PC-3 (cell line): ENCODE results near the gene RSAD2. TPM values are rescaled to one million over a fixed set of nuclear protein-coding genes. Genes with fewer than 3 reads are reported as not detected.

Experiments
- ATAC-seq: fragments of 200-7000 bp; cut with Tn5 transposase; 2 replicates; pipeline ENCODE4 v1.9.1; 2020; ENCODE audit warnings: mild to moderate bottlenecking, moderate library complexity
- BruUV-seq: library from RNA; stranded (reverse); fragments of 400-500 nt; replicated peaks from 2 replicates; lab custom pipeline; 2021; lab: Mats Ljungman, UMichigan
- CTCF ChIA-PET: fragments of 300-600 bp; sonication (Branson Sonifier 250); formaldehyde crosslinking; loops from one replicate; lab custom pipeline; 2022; ENCODE audit warnings: antibody characterized with exemption; lab: Charles Lee
- POLR2A ChIA-PET: fragments of 300-600 bp; sonication (Branson Sonifier 250); formaldehyde crosslinking; loops from one replicate; lab custom pipeline; 2022; ENCODE audit warnings: antibody characterized with exemption; ENCODE audit not compliant: unreplicated experiment; lab: Charles Lee
- DNase-seq: peaks from one replicate; pipeline ENCODE4 v3.0.0-alpha.2; 2015
- H2AFZ ChIP-seq: fragments of 300-600 bp; sonication (generic); 2 replicates; pipeline ENCODE4 v1.6.0; 2016; ENCODE audit warnings: antibody characterized with exemption, low read length
- H3F3A ChIP-seq: fragments of 300-600 bp; sonication (generic); one replicate; pipeline ENCODE4 v1.6.0; 2017; ENCODE audit warnings: antibody characterized with exemption, low read length, control low read depth, mild to moderate bottlenecking; ENCODE audit not compliant: unreplicated experiment
- H3K27ac ChIP-seq: fragments of 300-600 bp; sonication (generic); 2 replicates; pipeline ENCODE4 v1.5.1; 2016; ENCODE audit warnings: mild to moderate bottlenecking, low read length
- H3K27me3 ChIP-seq: fragments of 300-600 bp; sonication (generic); 2 replicates; pipeline ENCODE4 v1.6.1; 2016; ENCODE audit warnings: low read length, mixed read lengths
- H3K36me3 ChIP-seq: fragments of 300-600 bp; sonication (generic); 2 replicates; pipeline ENCODE4 v1.6.1; 2016; ENCODE audit warnings: low read depth, mixed run types, low read length, mixed read lengths
- H3K4me1 ChIP-seq: fragments of 300-600 bp; sonication (generic); 2 replicates; pipeline ENCODE4 v1.5.1; 2016; ENCODE audit warnings: low read length; ENCODE audit not compliant: insufficient read depth
- H3K4me2 ChIP-seq: fragments of 300-600 bp; sonication (generic); 2 replicates; pipeline ENCODE4 v1.6.0; 2016; ENCODE audit warnings: low read length
- H3K4me3 ChIP-seq: fragments of 300-600 bp; sonication (generic); 2 replicates; pipeline ENCODE4 v1.5.1; 2016; ENCODE audit warnings: mild to moderate bottlenecking, low read length, mixed read lengths
- H3K79me2 ChIP-seq: fragments of 300-600 bp; sonication (generic); 2 replicates; pipeline ENCODE4 v1.6.1; 2017; ENCODE audit warnings: low read length, mixed read lengths
- H3K9ac ChIP-seq: fragments of 300-600 bp; sonication (generic); 2 replicates; pipeline ENCODE4 v1.6.0; 2016; ENCODE audit warnings: mild to moderate bottlenecking, low read length
- H3K9me2 ChIP-seq: fragments of 300-600 bp; sonication (generic); replicated peaks from 2 replicates; pipeline ENCODE4 v1.6.1; 2016; ENCODE audit warnings: mixed run types, low read length, mixed read lengths
- H3K9me3 ChIP-seq: fragments of 300-600 bp; sonication (generic); 2 replicates; pipeline ENCODE4 v1.6.1; 2016; ENCODE audit warnings: low read length, mixed read lengths
- H4K20me1 ChIP-seq: fragments of 300-600 bp; sonication (generic); 2 replicates; pipeline ENCODE4 v1.6.1; 2016; ENCODE audit warnings: low read length, mixed read lengths
- EZH2 ChIP-seq: fragments of 300-600 bp; sonication (generic); IDR thresholded peaks from one replicate; pipeline ENCODE4 v1.6.1; 2017; ENCODE audit warnings: antibody characterized with exemption, mild to moderate bottlenecking, low read length; ENCODE audit not compliant: unreplicated experiment
- EZH2phosphoT487 ChIP-seq: fragments of 300-600 bp; sonication (generic); IDR thresholded peaks from 2 replicates; pipeline ENCODE4 v1.6.1; 2018; ENCODE audit warnings: mild to moderate bottlenecking, antibody characterized with exemption, low read length, borderline replicate concordance
- intact Hi-C: fragments of 100-400 bp; cut with micrococcal nuclease; formaldehyde crosslinking; loops from 2 replicates; pipeline ENCODE4 v1.9.0; 2023
- total RNA-seq: library from RNA; depleted of rRNA; stranded (reverse); fragments of >200 nt; gene quantifications from 2 replicates; pipeline ENCODE4 v1.2.3, GENCODE V29; 2014
- TF ChIP-seq, protein P1 (sequence below): fragments of 300-600 bp; sonication (generic); conservative IDR thresholded peaks from 2 replicates; pipeline ENCODE4 v1.5.1; 2017; ENCODE audit warnings: antibody characterized with exemption, low read depth, mild to moderate bottlenecking, low read length

The RSAD2 gene
- total RNA-seq, 1 experiment from 2014 or later, result 2.1 TPM

DNA sequence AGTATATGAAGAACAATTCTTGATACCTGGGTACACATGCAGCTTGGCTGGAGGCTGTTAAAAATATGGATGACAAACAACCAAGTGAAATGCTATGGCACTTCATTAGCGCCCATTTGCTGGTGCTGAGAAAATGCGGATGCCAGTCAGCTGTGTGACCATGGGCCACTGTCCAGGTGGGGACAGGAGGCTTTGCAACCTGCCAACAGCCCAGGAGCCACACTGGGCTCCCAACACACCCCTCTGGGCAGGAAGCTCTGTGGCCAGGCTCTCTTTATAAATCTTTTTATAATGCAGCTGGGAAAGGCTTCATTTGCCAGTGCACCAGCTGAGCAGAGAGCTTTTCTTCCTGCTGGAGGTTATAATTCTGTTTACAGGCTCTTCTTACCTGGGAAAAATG is 59.6 kb downstream of the RSAD2 start:
- intact Hi-C loops, result loop anchor here (5.0 kb wide), 1 partner anchor 40 kb away; no protein-coding TSS in a partner anchor
- BruUV-seq, result no TSS peak
- Histone ChIP-seq H2AFZ (no peak overlapping the region), H3K4me3 (no peak overlapping the region), H3K79me2 (no peaks in the 10 kb centered on the region), H3K9ac (no peak overlapping the region), H3K27ac (no peak overlapping the region), H3K9me3 (no peaks in the 10 kb centered on the region), H3F3A (no peaks in the 10 kb centered on the region), H3K27me3 (no peaks in the 10 kb centered on the region), H3K4me1 (no peaks in the 10 kb centered on the region), H3K9me2 (no peaks in the 10 kb centered on the region), H4K20me1 (peaks cover 6% of the 10 kb centered on the region; the same call in 1 of the 2 replicates), H3K36me3 (no peaks in the 10 kb centered on the region), H3K4me2 (no peak overlapping the region)
- ATAC-seq, result peak; percentile 29; the same call in 1 of the 2 replicates
- no peak for TF ChIP-seq EZH2phosphoT487
- TF ChIP-seq, protein P1, sequence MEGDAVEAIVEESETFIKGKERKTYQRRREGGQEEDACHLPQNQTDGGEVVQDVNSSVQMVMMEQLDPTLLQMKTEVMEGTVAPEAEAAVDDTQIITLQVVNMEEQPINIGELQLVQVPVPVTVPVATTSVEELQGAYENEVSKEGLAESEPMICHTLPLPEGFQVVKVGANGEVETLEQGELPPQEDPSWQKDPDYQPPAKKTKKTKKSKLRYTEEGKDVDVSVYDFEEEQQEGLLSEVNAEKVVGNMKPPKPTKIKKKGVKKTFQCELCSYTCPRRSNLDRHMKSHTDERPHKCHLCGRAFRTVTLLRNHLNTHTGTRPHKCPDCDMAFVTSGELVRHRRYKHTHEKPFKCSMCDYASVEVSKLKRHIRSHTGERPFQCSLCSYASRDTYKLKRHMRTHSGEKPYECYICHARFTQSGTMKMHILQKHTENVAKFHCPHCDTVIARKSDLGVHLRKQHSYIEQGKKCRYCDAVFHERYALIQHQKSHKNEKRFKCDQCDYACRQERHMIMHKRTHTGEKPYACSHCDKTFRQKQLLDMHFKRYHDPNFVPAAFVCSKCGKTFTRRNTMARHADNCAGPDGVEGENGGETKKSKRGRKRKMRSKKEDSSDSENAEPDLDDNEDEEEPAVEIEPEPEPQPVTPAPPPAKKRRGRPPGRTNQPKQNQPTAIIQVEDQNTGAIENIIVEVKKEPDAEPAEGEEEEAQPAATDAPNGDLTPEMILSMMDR, result no peak
- TF ChIP-seq EZH2, result no peak
- POLR2A ChIA-PET, result no interaction called here
- DNase-seq, result no peak
- CTCF ChIA-PET, result no interaction called here

- Histone ChIP-seq H3K27ac (no peak overlapping the region), H4K20me1 (peaks cover 6% of the 10 kb centered on the region; the same call in 1 of the 2 replicates), H3K9ac (no peak overlapping the region), H3K9me2 (no peaks in the 10 kb centered on the region), H3K27me3 (no peaks in the 10 kb centered on the region), H3K79me2 (no peaks in the 10 kb centered on the region), H3K36me3 (no peaks in the 10 kb centered on the region), H3K4me3 (no peak overlapping the region), H3F3A (no peaks in the 10 kb centered on the region), H2AFZ (no peak overlapping the region), H3K9me3 (no peaks in the 10 kb centered on the region), H3K4me2 (no peak overlapping the region), H3K4me1 (no peaks in the 10 kb centered on the region)
- ChIA-PET CTCF (no interaction called here), POLR2A (no interaction called here)
- ATAC-seq, result no peak
- intact Hi-C loops, result loop anchor here (5.0 kb wide), 1 partner anchor 40 kb away; no protein-coding TSS in a partner anchor
- no TSS peak for BruUV-seq
- TF ChIP-seq EZH2phosphoT487 (no peak), EZH2 (no peak)
- TF ChIP-seq, protein P1, result no peak
- DNase-seq, result no peak
These were observed 60.0 kb downstream of the RSAD2 start for GRCh38 chr2:6937582-6937981.

- Histone ChIP-seq H2AFZ (no peak overlapping the region), H4K20me1 (peaks cover 6% of the 10 kb centered on the region; the same call in 1 of the 2 replicates), H3K9ac (no peak overlapping the region), H3K9me3 (no peaks in the 10 kb centered on the region), H3K27me3 (no peaks in the 10 kb centered on the region), H3F3A (no peaks in the 10 kb centered on the region), H3K4me1 (no peaks in the 10 kb centered on the region), H3K79me2 (no peaks in the 10 kb centered on the region), H3K9me2 (no peaks in the 10 kb centered on the region), H3K4me2 (no peak overlapping the region), H3K27ac (no peak overlapping the region), H3K4me3 (no peak overlapping the region), H3K36me3 (no peaks in the 10 kb centered on the region)
- ChIA-PET CTCF (interaction anchor here (1.0 kb wide), 1 partner anchor 25 kb away, joined by 3 read pairs; no protein-coding TSS in a partner anchor), POLR2A (no interaction called here)
- ATAC-seq, result no peak
- TF ChIP-seq EZH2phosphoT487 (no peak), EZH2 (no peak)
- TF ChIP-seq, protein P1, result no peak
- intact Hi-C loops, result loop anchor here (5.0 kb wide), 1 partner anchor 38 kb away; no protein-coding TSS in a partner anchor
- BruUV-seq, result no TSS peak
- no peak for DNase-seq
These were observed 61.5 kb downstream of the RSAD2 start for GRCh38 chr2:6939071-6939470.
